Fibroblast of lung (primary cell): ENCODE results near the gene HIVEP3. TPM values are rescaled to one million over a fixed set of nuclear protein-coding genes. Genes with fewer than 3 reads are reported as not detected.

ENCODE experiments used
- DNase-seq, 2 donors: peaks; one replicate each; pipeline versions ENCODE4 v3.0.0 to v3.0.0-alpha.2; 2010; ENCODE audit warnings: low read depth in 2 of 2
- H2AFZ ChIP-seq: 2 replicates; pipeline ENCODE4 v1.5.1; 2012; ENCODE audit warnings: low read length, control low read depth, inconsistent platforms
- H3K27ac ChIP-seq: 2 replicates; pipeline ENCODE4 v1.5.1; 2011; ENCODE audit warnings: low read length, control low read depth; ENCODE audit not compliant: insufficient read depth
- H3K27me3 ChIP-seq: 2 replicates; pipeline ENCODE4 v1.5.1; 2011; ENCODE audit warnings: mild to moderate bottlenecking, low read length; ENCODE audit not compliant: control insufficient read depth, insufficient read depth
- H3K36me3 ChIP-seq: 2 replicates; pipeline ENCODE4 v1.5.1; 2011; ENCODE audit warnings: low read length; ENCODE audit not compliant: control insufficient read depth, insufficient read depth
- H3K4me1 ChIP-seq: 2 replicates; pipeline ENCODE4 v1.5.1; 2011; ENCODE audit warnings: low read length; ENCODE audit not compliant: control insufficient read depth, insufficient read depth; ENCODE audit errors: extremely low read depth
- H3K4me2 ChIP-seq: 2 replicates; pipeline ENCODE4 v1.5.1; 2011; ENCODE audit warnings: low read length, control low read depth; ENCODE audit not compliant: insufficient read depth; ENCODE audit errors: extremely low read depth
- H3K4me3 ChIP-seq, 4 experiments: fragments of 200-600 bp in 1 of 4; sonication (generic) in 1 of 4; replicated peaks in 1 of 4; 2 replicates each; pipeline ENCODE4 v1.5.1; 2011 to 2016; ENCODE audit warnings: low read length in 4 of 4, low read depth in 3 of 4, mild to moderate bottlenecking in 3 of 4, control low read depth in 2 of 4, inconsistent platforms in 1 of 4, mixed read lengths in 1 of 4; ENCODE audit not compliant: insufficient read depth in 1 of 4; ENCODE audit errors: control extremely low read depth in 1 of 4
- H3K79me2 ChIP-seq: 2 replicates; pipeline ENCODE4 v1.5.1; 2012; ENCODE audit warnings: mild to moderate bottlenecking, low read length, inconsistent platforms; ENCODE audit not compliant: control insufficient read depth, insufficient read depth
- H3K9ac ChIP-seq: 2 replicates; pipeline ENCODE4 v1.5.1; 2011; ENCODE audit warnings: mild to moderate bottlenecking, low read length, control low read depth; ENCODE audit not compliant: insufficient read depth
- H3K9me3 ChIP-seq: 2 replicates; pipeline ENCODE4 v1.5.1; 2012; ENCODE audit warnings: low read depth, low read length; ENCODE audit not compliant: control insufficient read depth, insufficient read depth
- H4K20me1 ChIP-seq: 2 replicates; pipeline ENCODE4 v1.5.1; 2011; ENCODE audit warnings: low read length; ENCODE audit not compliant: control insufficient read depth, insufficient read depth; ENCODE audit errors: extremely low read depth
- EZH2 ChIP-seq: IDR thresholded peaks from 2 replicates; pipeline ENCODE4 v1.5.1; 2012; ENCODE audit warnings: low read length, control low read depth, mild to moderate bottlenecking; ENCODE audit errors: missing control alignments
- polyA plus RNA-seq, 2 donors: library from polyadenylated mRNA; depleted of rRNA in 1 of 2; stranded (reverse) in 1 of 2; unstranded in 1 of 2; fragments of >200 nt; gene quantifications; 2 replicates each; pipeline ENCODE4 v1.2.1, GENCODE V29; 2011 to 2012; ENCODE audit warnings: missing spikeins in 1 of 2
- total RNA-seq: library from RNA; depleted of rRNA; stranded (reverse); fragments of >200 nt; gene quantifications from 2 replicates; pipeline ENCODE4 v1.2.1, GENCODE V29; 2014
- TF ChIP-seq, protein P1 (sequence below), 2 donors: IDR thresholded peaks in 1 of 2; conservative IDR thresholded peaks in 1 of 2; 1 replicate in 1 of 2; 2 replicates in 1 of 2; pipeline ENCODE4 v1.5.1; 2011 to 2012; ENCODE audit warnings: low read length in 2 of 2, control low read depth in 1 of 2, inconsistent platforms in 1 of 2, low read depth in 1 of 2, mild to moderate bottlenecking in 1 of 2

HIVEP3 gene
- total and polyA plus RNA-seq, 2 donors (not counting 1 experiment from before 2014, with no cell fraction given): 0.83 to 3.2 TPM

DNA sequence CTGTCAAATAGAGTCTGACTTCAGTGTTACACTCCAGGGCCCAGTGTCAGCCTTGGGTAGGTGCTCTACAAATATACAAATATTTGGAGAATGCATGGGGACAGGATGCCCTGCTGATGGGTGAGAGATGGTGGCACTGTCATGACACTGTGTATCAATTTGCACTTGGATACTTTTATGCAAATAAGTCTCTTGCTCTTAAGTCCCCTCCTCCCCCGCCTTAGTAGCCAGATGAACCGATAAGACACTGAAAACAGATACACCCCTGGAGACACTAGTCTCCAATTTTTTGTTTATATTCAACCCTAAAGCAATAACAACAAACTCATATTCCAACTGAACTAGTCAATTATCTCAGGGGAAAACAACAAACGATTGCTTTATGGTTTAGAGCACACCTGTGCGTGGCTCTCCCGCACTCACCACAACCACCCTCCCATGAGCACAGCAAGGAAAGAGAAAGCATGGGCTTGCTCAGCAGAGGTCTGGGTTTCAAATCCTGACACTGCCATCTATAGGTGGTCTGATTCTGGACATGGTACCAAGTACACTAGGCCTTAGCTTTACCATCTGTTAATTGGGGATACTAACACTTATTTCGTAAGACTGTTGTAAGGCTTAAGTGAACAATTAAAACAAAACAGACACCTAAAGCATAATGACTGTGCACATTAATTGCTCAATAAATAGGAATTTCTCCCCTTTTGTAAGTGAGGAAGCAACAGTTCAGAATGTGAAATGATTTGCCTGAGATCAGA, 50.3 kb downstream of the HIVEP3 start:
- H4K20me1 ChIP-seq: no peaks in the 10 kb centered on the region
- H3K27me3 ChIP-seq: no peaks in the 10 kb centered on the region
- H3K79me2 ChIP-seq: no peaks in the 10 kb centered on the region
- TF ChIP-seq, protein P1, sequence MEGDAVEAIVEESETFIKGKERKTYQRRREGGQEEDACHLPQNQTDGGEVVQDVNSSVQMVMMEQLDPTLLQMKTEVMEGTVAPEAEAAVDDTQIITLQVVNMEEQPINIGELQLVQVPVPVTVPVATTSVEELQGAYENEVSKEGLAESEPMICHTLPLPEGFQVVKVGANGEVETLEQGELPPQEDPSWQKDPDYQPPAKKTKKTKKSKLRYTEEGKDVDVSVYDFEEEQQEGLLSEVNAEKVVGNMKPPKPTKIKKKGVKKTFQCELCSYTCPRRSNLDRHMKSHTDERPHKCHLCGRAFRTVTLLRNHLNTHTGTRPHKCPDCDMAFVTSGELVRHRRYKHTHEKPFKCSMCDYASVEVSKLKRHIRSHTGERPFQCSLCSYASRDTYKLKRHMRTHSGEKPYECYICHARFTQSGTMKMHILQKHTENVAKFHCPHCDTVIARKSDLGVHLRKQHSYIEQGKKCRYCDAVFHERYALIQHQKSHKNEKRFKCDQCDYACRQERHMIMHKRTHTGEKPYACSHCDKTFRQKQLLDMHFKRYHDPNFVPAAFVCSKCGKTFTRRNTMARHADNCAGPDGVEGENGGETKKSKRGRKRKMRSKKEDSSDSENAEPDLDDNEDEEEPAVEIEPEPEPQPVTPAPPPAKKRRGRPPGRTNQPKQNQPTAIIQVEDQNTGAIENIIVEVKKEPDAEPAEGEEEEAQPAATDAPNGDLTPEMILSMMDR (conservative IDR thresholded peaks at IDR 0.05 in 1 of 2, IDR thresholded peaks at IDR 0.05 in 1 of 2; ENCODE audit: low read depth in 1 of 2, low read length in 2 of 2): no peak
- no peak for TF ChIP-seq EZH2
- no peak overlapping the region for H2AFZ ChIP-seq
- no peak overlapping the region for H3K9ac ChIP-seq
- H3K27ac ChIP-seq: no peak overlapping the region
- no peaks in the 10 kb centered on the region for H3K36me3 ChIP-seq
- H3K4me3 ChIP-seq: no peak overlapping the region
- H3K4me1 ChIP-seq: no peaks in the 10 kb centered on the region
- no peak for DNase-seq
- H3K9me3 ChIP-seq: no peaks in the 10 kb centered on the region
- H3K4me2 ChIP-seq: no peak overlapping the region

DNA sequence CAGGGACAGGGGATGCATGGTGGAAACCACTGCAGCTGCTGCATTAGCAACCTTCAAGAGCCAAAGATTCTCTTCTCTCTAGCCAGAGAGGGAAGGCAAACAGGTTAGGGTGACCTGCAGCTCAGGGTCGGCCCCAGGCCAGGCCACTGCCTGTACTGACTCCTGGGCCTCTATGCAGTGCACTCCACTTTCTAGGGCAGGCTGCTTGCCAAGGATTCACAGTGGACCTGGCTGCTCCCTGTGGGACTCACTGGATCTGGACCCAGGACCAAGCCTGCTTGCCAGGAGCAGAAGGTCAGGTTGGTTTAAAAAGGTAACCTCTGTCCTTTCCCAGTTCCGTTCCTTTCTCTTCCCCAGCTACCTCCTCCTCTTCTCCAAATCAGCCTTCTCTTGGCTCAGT, 52.4 kb downstream of the HIVEP3 start:
- no peak for TF ChIP-seq EZH2
- TF ChIP-seq, protein P1 (conservative IDR thresholded peaks at IDR 0.05 in 1 of 2, IDR thresholded peaks at IDR 0.05 in 1 of 2; ENCODE audit: low read depth in 1 of 2, low read length in 2 of 2): no peak
- no peaks in the 10 kb centered on the region for H3K27me3 ChIP-seq
- H2AFZ ChIP-seq: no peak overlapping the region
- H3K4me1 ChIP-seq: peaks cover 7% of the 10 kb centered on the region
- no peaks in the 10 kb centered on the region for H3K9me3 ChIP-seq
- no peaks in the 10 kb centered on the region for H3K36me3 ChIP-seq
- no peak overlapping the region for H3K27ac ChIP-seq
- H3K79me2 ChIP-seq: no peaks in the 10 kb centered on the region
- DNase-seq: no peak
- no peak overlapping the region for H3K4me2 ChIP-seq
- no peak overlapping the region for H3K4me3 ChIP-seq
- no peaks in the 10 kb centered on the region for H4K20me1 ChIP-seq
- H3K9ac ChIP-seq: no peak overlapping the region

DNA sequence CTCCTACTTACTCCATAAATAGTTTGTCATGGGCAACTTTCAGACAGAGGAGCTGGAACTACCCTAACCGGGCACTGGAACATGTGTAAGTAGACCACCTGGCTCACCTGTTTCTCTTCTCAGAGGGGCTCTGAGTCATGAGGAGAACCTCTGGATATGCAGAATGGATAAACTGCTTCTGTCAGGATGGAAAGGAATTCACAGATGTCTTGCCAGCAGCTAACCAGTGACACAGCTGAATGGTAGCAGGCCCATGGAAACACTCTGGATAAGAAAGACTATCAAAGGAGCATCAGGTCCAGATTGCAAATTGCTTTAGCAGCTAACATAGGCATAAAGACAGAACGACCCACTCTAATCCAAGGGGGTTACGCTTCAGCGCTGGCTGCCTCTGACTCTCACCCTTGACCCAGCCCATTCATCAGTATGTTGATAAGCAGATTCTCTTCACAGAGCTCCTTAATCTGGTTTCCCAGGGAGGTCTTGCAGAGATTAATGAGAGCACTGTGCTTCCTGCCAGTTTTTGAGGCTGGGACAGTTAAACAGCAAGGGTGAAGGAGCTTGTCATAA, 54.2 kb downstream of the HIVEP3 start:
- TF ChIP-seq EZH2: no peak
- TF ChIP-seq, protein P1 (conservative IDR thresholded peaks at IDR 0.05 in 1 of 2, IDR thresholded peaks at IDR 0.05 in 1 of 2; ENCODE audit: low read depth in 1 of 2, low read length in 2 of 2): no peak
- no peaks in the 10 kb centered on the region for H3K27me3 ChIP-seq
- no peak overlapping the region for H3K4me2 ChIP-seq
- no peaks in the 10 kb centered on the region for H3K36me3 ChIP-seq
- H3K27ac ChIP-seq: no peak overlapping the region
- H3K4me3 ChIP-seq: no peak overlapping the region
- no peaks in the 10 kb centered on the region for H4K20me1 ChIP-seq
- H3K9ac ChIP-seq: no peak overlapping the region
- H3K79me2 ChIP-seq: no peaks in the 10 kb centered on the region
- no peak overlapping the region for H2AFZ ChIP-seq
- H3K9me3 ChIP-seq: no peaks in the 10 kb centered on the region
- peak in 1 of 2 donors; percentile 73 for DNase-seq
- H3K4me1 ChIP-seq: peaks cover 7% of the 10 kb centered on the region
